Adrenal gland (tissue), 19 donors: ENCODE results near the gene TAS2R9. TPM values are rescaled to one million over a fixed set of nuclear protein-coding genes. Genes with fewer than 3 reads are reported as not detected.

ENCODE experiments used
- DNase-seq, 7 donors: peaks; one replicate each; pipeline ENCODE4 v3.0.0-alpha.2; 2019 to 2020
- H3K27ac ChIP-seq, 5 donors: fragments of 200-600 bp; sonication (generic) in 4 of 5; 1 replicate in 3 of 5; 2 replicates in 2 of 5; pipeline versions ENCODE4 v1.5.1 to v1.8.0; 2016 to 2020; ENCODE audit warnings: mild to moderate bottlenecking in 1 of 5
- H3K27me3 ChIP-seq: fragments of 200-600 bp; 2 replicates; pipeline ENCODE4 v1.8.0; 2021
- H3K36me3 ChIP-seq, 2 donors: fragments of 200-600 bp; replicated peaks in 1 of 2; 1 replicate in 1 of 2; 2 replicates in 1 of 2; pipeline versions ENCODE4 v1.5.1 to v1.8.0; 2018 to 2022
- H3K4me1 ChIP-seq, 2 donors: fragments of 200-600 bp; replicated peaks in 1 of 2; 1 replicate in 1 of 2; 2 replicates in 1 of 2; pipeline versions ENCODE4 v1.5.1 to v1.8.0; 2018 to 2021
- H3K4me3 ChIP-seq, 4 donors: fragments of 200-600 bp; sonication (generic) in 3 of 4; one replicate each; pipeline ENCODE4 v1.5.1; 2016 to 2018
- H3K9me3 ChIP-seq, 3 donors: fragments of 200-600 bp; sonication (generic) in 1 of 3; replicated peaks in 1 of 3; 1 replicate in 2 of 3; 2 replicates in 1 of 3; pipeline versions ENCODE4 v1.5.1 to v1.8.0; 2016 to 2021
- CTCF ChIP-seq, 6 experiments: fragments of 450-650 bp in 4 of 6; fragments of 200-600 bp in 2 of 6; sonication (generic) in 1 of 6; IDR thresholded peaks; 1 replicate in 5 of 6; 2 replicates in 1 of 6; pipeline versions ENCODE4 v1.5.1 to v1.8.0; 2016 to 2021; ENCODE audit warnings: antibody characterized with exemption in 6 of 6, mild to moderate bottlenecking in 2 of 6, moderate library complexity in 1 of 6
- POLR2A ChIP-seq, 2 donors: fragments of 450-650 bp; IDR thresholded peaks; one replicate each; pipeline ENCODE4 v1.6.1; 2017; ENCODE audit warnings: antibody characterized with exemption in 2 of 2, mild to moderate bottlenecking in 2 of 2, moderate library complexity in 1 of 2
- WGBS, 4 donors: extraction: QIAGEN DNeasy Blood & Tissue Kit in 2 of 4; methylation state at CpG; one replicate each; pipeline versions ENCODE4 v1.1.5 to v1.1.7; 2013 to 2017; 5-methylcytosine and 5-hydroxymethylcytosine counted together
- intact Hi-C, 2 donors: fragments of 100-400 bp; cut with DNase I; formaldehyde crosslinking; loops; one replicate each; pipeline versions ENCODE4 v1.14.1 to v1.15.0; 2022 to 2023
- long read RNA-seq, 10 donors: library from polyadenylated mRNA in 3 of 10; unstranded in 2 of 10; stranded (forward) in 1 of 10; transcript quantifications; one replicate each; pipeline ENCODE4 v2.0.0 and lab custom pipeline, GENCODE V29; 2021 to 2026
- polyA plus RNA-seq, 3 donors: library from polyadenylated mRNA; stranded (reverse); fragments of 200-250 nt in 2 of 3; fragments of 350-450 nt in 1 of 3; fragmentation: Illumina TruSeq in 1 of 3; extraction: RNeasy Lipid Tissue Mini Kit (QIAGEN cat#74804) in 1 of 3; gene quantifications; one replicate each; pipeline ENCODE4 v1.2.3, GENCODE V29; 2013 to 2014
- total RNA-seq, 9 donors: library from RNA; depleted of rRNA in 4 of 9; stranded (reverse); fragments of >200 nt in 4 of 9; fragments of 120-200 nt in 1 of 9; fragmentation: NEBNext Ultra II Directional in 1 of 9; extraction: Animal tissue kit (Norgen Biotek cat#: 25700) in 1 of 9; gene quantifications; one replicate each; pipeline versions ENCODE4 v1.1.0 to v1.2.4, GENCODE V29; 2013 to 2023
- donor health status: healthy with polysubstance abuse.
- donor health status: Bipolar disorder and iron deficiency.
- donor health status: DM: yes; HTN: yes; CAD: no.
- donor health status: DM: no; HTN: no; CAD: no.
- donor health status: DM: no; HTN: no; CAD: no.
- donor health status: DM: yes; HTN: yes; CAD: no.

The TAS2R9 gene
- total RNA-seq (under 1 TPM in 1 of 9 donors, not detected in 8; 0.94 TPM), polyA plus RNA-seq (under 1 TPM in 1 of 3 donors, not detected in 2; 0.10 TPM)
- long read RNA-seq, donor 1, result 0 reads
- long read RNA-seq, donor 2, result 0 reads
- long read RNA-seq, donor 3, result 0 reads
- long read RNA-seq, donor 4, result 0 reads
- long read RNA-seq, donor 5, result 0 reads
- long read RNA-seq, donor 6, result 0 reads
- long read RNA-seq, donor 7, result 0 reads
- long read RNA-seq, donor 8, result 0 reads
- long read RNA-seq, donor 9, result 0 reads
- long read RNA-seq, donor 10, result 0 reads

GRCh38 chr12:10810068-10810467, at the start of gene TAS2R9:
Gene TAS2R9 (minus strand): TSS chr12:10810168. CDS start chr12:10810075, 93 bp downstream.
- Histone ChIP-seq H3K27ac (no peak within 1 kb of the TSS), H3K4me1 (no peaks in the 10 kb centered on the region), H3K27me3 (no peaks in the 10 kb centered on the region), H3K9me3 (no peaks in the 10 kb centered on the region), H3K36me3 (no peaks in the 10 kb centered on the region), H3K4me3 (no peak within 1 kb of the TSS)
- TF ChIP-seq POLR2A (IDR thresholded peaks at IDR 0.05) (no peak), CTCF (IDR thresholded peaks at IDR 0.05) (no peak)
- no peak for DNase-seq
- intact Hi-C loops, result no loop called here

GRCh38 chr12:10855807-10856206, 45.8 kb upstream of the TAS2R9 start:
- Histone ChIP-seq H3K27ac (no peak overlapping the region), H3K4me3 (no peak overlapping the region), H3K9me3 (peaks cover 0 to 8% (median 0%) of the 10 kb centered on the region in 3 donors), H3K4me1 (no peaks in the 10 kb centered on the region), H3K27me3 (no peaks in the 10 kb centered on the region), H3K36me3 (no peaks in the 10 kb centered on the region)
- WGBS, 4 donors, result 92 to 100% (median 95%) methylated on average over 1 to 2 of the region's 2 CpGs
- intact Hi-C loops, result no loop called here
- TF ChIP-seq POLR2A (IDR thresholded peaks at IDR 0.05), result no peak
- no peak for TF ChIP-seq CTCF (IDR thresholded peaks at IDR 0.05)
- no peak for DNase-seq

- peaks cover 0 to 8% (median 0%) of the 10 kb centered on the region in 3 donors for H3K9me3 ChIP-seq
- no peak overlapping the region for H3K27ac ChIP-seq
- H3K36me3 ChIP-seq, result no peaks in the 10 kb centered on the region
- WGBS, 4 donors, result 82 to 93% (median 88%) methylated on average over 2 of the region's 2 CpGs
- intact Hi-C loops, result no loop called here
- TF ChIP-seq CTCF (IDR thresholded peaks at IDR 0.05) (no peak), POLR2A (IDR thresholded peaks at IDR 0.05) (no peak)
- H3K4me1 ChIP-seq, result no peaks in the 10 kb centered on the region
- no peak overlapping the region for H3K4me3 ChIP-seq
- no peaks in the 10 kb centered on the region for H3K27me3 ChIP-seq
- no peak for DNase-seq
Observed at GRCh38 chr12:10853776-10854175, 43.8 kb upstream of the TAS2R9 start.

- WGBS, 4 donors, result 95 to 98% (median 96%) methylated on average over 4 of the region's 4 CpGs
- H3K4me1 ChIP-seq, result no peaks in the 10 kb centered on the region
Observed at GRCh38 chr12:10851243-10851858, 41.4 kb upstream of the TAS2R9 start.

More at GRCh38 chr12:10851243-10851858, 41.4 kb upstream of the TAS2R9 start:
- intact Hi-C loops, result no loop called here
- H3K9me3 ChIP-seq, result no peaks in the 10 kb centered on the region
- no peaks in the 10 kb centered on the region for H3K36me3 ChIP-seq
- no peaks in the 10 kb centered on the region for H3K27me3 ChIP-seq
- no peak for DNase-seq
- no peak overlapping the region for H3K27ac ChIP-seq
- H3K4me3 ChIP-seq, result no peak overlapping the region
- TF ChIP-seq CTCF (IDR thresholded peaks at IDR 0.05) (no peak), POLR2A (IDR thresholded peaks at IDR 0.05) (no peak)
